ENCODE data around the gene AP1B1. TPM values are rescaled to one million over a fixed set of nuclear protein-coding genes. Genes with fewer than 3 reads are reported as not detected.

AP1B1 gene
- total and polyA plus RNA-seq, 3 donors from 2014 or later, result 71.8 to 92.0 (median 79.8) TPM

DNA sequence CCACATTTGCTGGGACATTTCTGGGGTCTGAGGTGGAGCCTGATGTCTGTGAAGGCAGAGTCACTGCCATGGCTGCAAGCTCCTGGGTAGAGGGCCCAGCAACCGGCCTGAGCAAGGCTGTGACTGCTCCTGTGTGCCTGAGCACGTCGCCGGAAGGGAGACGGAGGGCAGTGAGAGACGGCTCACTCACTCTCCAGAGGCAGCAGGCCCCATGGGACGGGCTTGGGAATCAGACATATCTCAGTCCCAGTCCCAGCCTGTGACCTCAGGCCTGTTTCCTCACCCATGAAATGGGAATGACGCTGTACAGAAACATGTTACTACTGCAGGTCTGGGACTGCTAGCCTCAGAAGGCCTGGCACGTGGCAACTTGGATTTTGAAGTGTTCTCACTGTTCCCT is 36.5 kb downstream of the AP1B1 start:
- H3K9me3 ChIP-seq, result no peaks in the 10 kb centered on the region
- intact Hi-C loops (cut with DNase I; ENCODE audit: low total_unique reads), result no loop called here
- no peaks in the 10 kb centered on the region for H3K27me3 ChIP-seq
- H3K4me3 ChIP-seq, result no peak overlapping the region
- WGBS, 2 donors, result 80 to 93% methylated on average over 6 to 9 of the region's 9 CpGs
- no peaks in the 10 kb centered on the region for H3K4me1 ChIP-seq
- no peak overlapping the region for H3K27ac ChIP-seq
- TF ChIP-seq POLR2A (IDR thresholded peaks at IDR 0.05), result no peak
- TF ChIP-seq, protein P1, sequence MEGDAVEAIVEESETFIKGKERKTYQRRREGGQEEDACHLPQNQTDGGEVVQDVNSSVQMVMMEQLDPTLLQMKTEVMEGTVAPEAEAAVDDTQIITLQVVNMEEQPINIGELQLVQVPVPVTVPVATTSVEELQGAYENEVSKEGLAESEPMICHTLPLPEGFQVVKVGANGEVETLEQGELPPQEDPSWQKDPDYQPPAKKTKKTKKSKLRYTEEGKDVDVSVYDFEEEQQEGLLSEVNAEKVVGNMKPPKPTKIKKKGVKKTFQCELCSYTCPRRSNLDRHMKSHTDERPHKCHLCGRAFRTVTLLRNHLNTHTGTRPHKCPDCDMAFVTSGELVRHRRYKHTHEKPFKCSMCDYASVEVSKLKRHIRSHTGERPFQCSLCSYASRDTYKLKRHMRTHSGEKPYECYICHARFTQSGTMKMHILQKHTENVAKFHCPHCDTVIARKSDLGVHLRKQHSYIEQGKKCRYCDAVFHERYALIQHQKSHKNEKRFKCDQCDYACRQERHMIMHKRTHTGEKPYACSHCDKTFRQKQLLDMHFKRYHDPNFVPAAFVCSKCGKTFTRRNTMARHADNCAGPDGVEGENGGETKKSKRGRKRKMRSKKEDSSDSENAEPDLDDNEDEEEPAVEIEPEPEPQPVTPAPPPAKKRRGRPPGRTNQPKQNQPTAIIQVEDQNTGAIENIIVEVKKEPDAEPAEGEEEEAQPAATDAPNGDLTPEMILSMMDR (IDR thresholded peaks at IDR 0.05), result no peak
- no peak for DNase-seq
- H3K36me3 ChIP-seq (ENCODE audit: low read depth, missing control alignments), result no peaks in the 10 kb centered on the region

DNA sequence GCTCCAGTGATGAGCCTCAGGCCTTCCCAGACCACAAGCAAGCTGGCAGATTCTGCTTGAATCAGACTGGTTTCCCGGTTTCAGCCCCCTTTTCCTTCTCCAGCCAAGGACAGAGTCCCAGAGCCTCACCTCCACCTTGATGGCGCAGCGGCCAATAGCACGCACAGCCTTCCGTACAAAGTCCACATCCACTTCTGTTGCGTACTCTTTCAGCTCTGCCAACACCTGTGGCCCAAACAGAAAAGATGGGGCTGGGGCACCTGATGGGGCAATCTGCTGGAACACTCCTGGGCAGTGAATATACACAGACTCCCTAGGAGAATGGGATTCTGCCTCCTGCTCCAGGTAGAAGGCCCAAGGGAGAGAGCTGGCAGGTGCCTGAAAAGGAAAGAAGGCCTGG is 37.3 kb downstream of the AP1B1 start:
- Histone ChIP-seq H3K27ac (no peak overlapping the region), H3K9me3 (no peaks in the 10 kb centered on the region), H3K4me1 (no peaks in the 10 kb centered on the region), H3K36me3 (ENCODE audit: low read depth, missing control alignments) (no peaks in the 10 kb centered on the region), H3K4me3 (no peak overlapping the region), H3K27me3 (no peaks in the 10 kb centered on the region)
- WGBS, 2 donors, result 97% methylated on average over 6 of the region's 6 CpGs
- DNase-seq, result no peak
- TF ChIP-seq, protein P1 (IDR thresholded peaks at IDR 0.05), result no peak
- no peak for TF ChIP-seq POLR2A (IDR thresholded peaks at IDR 0.05)
- intact Hi-C loops (cut with DNase I; ENCODE audit: low total_unique reads), result no loop called here

DNA sequence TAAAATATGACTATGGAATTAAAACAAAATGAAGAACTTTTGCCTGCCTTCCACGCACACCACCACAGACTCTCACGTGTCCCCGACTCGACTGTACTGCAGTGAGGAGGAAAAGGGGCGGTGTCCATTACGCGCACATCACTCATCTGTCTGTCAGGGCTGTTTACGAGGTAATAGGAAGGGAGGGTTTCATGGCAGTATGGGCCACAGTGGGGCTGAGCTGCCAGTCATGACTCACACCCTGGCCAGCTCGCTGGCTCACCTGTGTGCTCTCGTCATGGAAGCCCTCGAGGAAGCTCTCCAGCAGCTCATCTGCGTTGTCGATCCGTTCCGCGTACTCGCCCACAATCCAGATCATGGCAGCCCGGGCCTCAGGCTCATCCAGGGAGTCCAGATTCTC is 39.4 kb downstream of the AP1B1 start:
- no peak for DNase-seq
- Histone ChIP-seq H3K27ac (no peak overlapping the region), H3K4me3 (no peak overlapping the region), H3K9me3 (no peaks in the 10 kb centered on the region), H3K27me3 (no peaks in the 10 kb centered on the region), H3K4me1 (no peaks in the 10 kb centered on the region), H3K36me3 (ENCODE audit: low read depth, missing control alignments) (no peaks in the 10 kb centered on the region)
- intact Hi-C loops (cut with DNase I; ENCODE audit: low total_unique reads), result no loop called here
- WGBS, 2 donors, result 90 to 94% methylated on average over 18 of the region's 18 CpGs
- TF ChIP-seq, protein P1 (IDR thresholded peaks at IDR 0.05), result no peak
- no peak for TF ChIP-seq POLR2A (IDR thresholded peaks at IDR 0.05)

DNA sequence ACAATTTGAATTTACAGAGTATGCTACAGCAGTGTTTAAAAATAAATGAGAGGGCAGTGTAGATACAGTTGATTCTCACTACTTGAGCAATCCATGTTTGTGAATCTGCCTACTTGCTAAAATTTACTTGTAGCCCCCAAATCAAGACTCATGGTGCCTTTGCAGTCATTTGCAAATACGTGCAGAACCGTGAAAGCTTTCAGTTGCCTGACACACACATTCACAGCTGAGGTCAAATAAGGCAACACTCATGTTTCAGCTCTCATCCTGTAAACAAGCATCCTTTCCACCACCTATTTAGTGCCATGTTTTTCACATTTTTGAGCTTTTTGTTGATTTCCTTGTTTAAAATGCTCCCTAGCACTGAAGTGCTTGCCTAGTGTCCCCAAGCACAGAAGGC is 40.3 kb downstream of the AP1B1 start:
- no peak overlapping the region for H3K27ac ChIP-seq
- WGBS, 2 donors, result 90 to 93% methylated on average over 2 of the region's 2 CpGs

DNA sequence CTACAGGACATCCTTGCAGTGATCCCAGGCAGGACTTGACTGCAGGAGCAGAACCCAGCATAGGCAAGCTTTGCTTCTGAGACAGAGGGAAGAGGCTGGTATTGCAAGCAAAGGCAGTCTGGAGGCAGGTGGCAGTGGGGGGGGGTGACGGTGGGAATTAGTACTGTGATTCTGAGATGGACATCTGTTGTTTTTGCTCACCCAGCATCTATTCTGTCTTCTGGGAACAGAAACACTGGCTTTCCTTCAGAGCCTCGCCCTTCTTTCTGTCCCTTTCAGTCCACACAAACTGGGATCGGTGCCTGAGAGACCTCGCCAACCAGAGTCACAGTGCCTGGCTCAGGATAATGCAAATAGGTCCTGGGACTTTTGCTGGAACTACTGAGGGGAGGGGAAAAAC is 41.7 kb downstream of the AP1B1 start:
- TF ChIP-seq, protein P1 (IDR thresholded peaks at IDR 0.05), result no peak
- TF ChIP-seq POLR2A (IDR thresholded peaks at IDR 0.05), result no peak
- intact Hi-C loops (cut with DNase I; ENCODE audit: low total_unique reads), result no loop called here
- no peaks in the 10 kb centered on the region for H3K27me3 ChIP-seq
- no peak overlapping the region for H3K4me3 ChIP-seq
- no peaks in the 10 kb centered on the region for H3K9me3 ChIP-seq
- H3K36me3 ChIP-seq (ENCODE audit: low read depth, missing control alignments), result no peaks in the 10 kb centered on the region
- DNase-seq, result no peak
- H3K27ac ChIP-seq, result no peak overlapping the region
- no peaks in the 10 kb centered on the region for H3K4me1 ChIP-seq
- 88 to 89% methylated on average over 4 of the region's 4 CpGs for WGBS, 2 donors

More for the DNA sequence above, 40.3 kb downstream of the AP1B1 start:
- no peak for DNase-seq
- Histone ChIP-seq H3K9me3 (no peaks in the 10 kb centered on the region), H3K36me3 (ENCODE audit: low read depth, missing control alignments) (no peaks in the 10 kb centered on the region), H3K4me1 (no peaks in the 10 kb centered on the region), H3K27me3 (no peaks in the 10 kb centered on the region), H3K4me3 (no peak overlapping the region)
- no peak for TF ChIP-seq POLR2A (IDR thresholded peaks at IDR 0.05)
- TF ChIP-seq, protein P1 (IDR thresholded peaks at IDR 0.05), result no peak
- intact Hi-C loops (cut with DNase I; ENCODE audit: low total_unique reads), result no loop called here

Measured in testis (tissue), 3 donors.